ENCODE data around the gene KCNMA1.

The KCNMA1 gene

GRCh38 chr10:76995023-76995422 lies 642.6 kb downstream of the KCNMA1 start:
- no peak overlapping the region for H3K27ac ChIP-seq
- TF ChIP-seq CTCF (IDR thresholded peaks at IDR 0.05) = no peak
- no peak for TF ChIP-seq ZFX (IDR thresholded peaks at IDR 0.05; ENCODE audit: borderline replicate concordance)

- no peak for TF ChIP-seq CTCF (IDR thresholded peaks at IDR 0.05)
- TF ChIP-seq ZFX (IDR thresholded peaks at IDR 0.05; ENCODE audit: borderline replicate concordance) = no peak
- no peak overlapping the region for H3K27ac ChIP-seq
Observed at GRCh38 chr10:76993213-76993612, 644.4 kb downstream of the KCNMA1 start.

- TF ChIP-seq CTCF (IDR thresholded peaks at IDR 0.05) (no peak), ZFX (IDR thresholded peaks at IDR 0.05; ENCODE audit: borderline replicate concordance) (no peak)
- H3K27ac ChIP-seq = no peak overlapping the region
Observed at GRCh38 chr10:76992467-76992866, 645.1 kb downstream of the KCNMA1 start.

GRCh38 chr10:76991621-76992020 lies 646.0 kb downstream of the KCNMA1 start:
- no peak for TF ChIP-seq ZFX (IDR thresholded peaks at IDR 0.05; ENCODE audit: borderline replicate concordance)
- no peak for TF ChIP-seq CTCF (IDR thresholded peaks at IDR 0.05)
- no peak overlapping the region for H3K27ac ChIP-seq

GRCh38 chr10:76990561-76990960 lies 647.0 kb downstream of the KCNMA1 start:
- TF ChIP-seq CTCF (IDR thresholded peaks at IDR 0.05) = no peak
- no peak for TF ChIP-seq ZFX (IDR thresholded peaks at IDR 0.05; ENCODE audit: borderline replicate concordance)
- no peak overlapping the region for H3K27ac ChIP-seq

- H3K27ac ChIP-seq = no peak overlapping the region
- TF ChIP-seq CTCF (IDR thresholded peaks at IDR 0.05) (peak; percentile 93), ZFX (IDR thresholded peaks at IDR 0.05; ENCODE audit: borderline replicate concordance) (no peak)
Observed at GRCh38 chr10:76984559-76985443, 652.8 kb downstream of the KCNMA1 start.

GRCh38 chr10:76983624-76984023 lies 654.0 kb downstream of the KCNMA1 start:
- TF ChIP-seq ZFX (IDR thresholded peaks at IDR 0.05; ENCODE audit: borderline replicate concordance) = no peak
- TF ChIP-seq CTCF (IDR thresholded peaks at IDR 0.05) = no peak
- no peak overlapping the region for H3K27ac ChIP-seq

All from 22Rv1 (cell line).